Adrenal gland (tissue), 5 donors: ENCODE results near the gene RNF112.

Source experiments
- POLR2A ChIP-seq, 2 donors: fragments of 450-650 bp; IDR thresholded peaks; one replicate each; pipeline ENCODE4 v1.6.1; 2017; ENCODE audit warnings: antibody characterized with exemption in 2 of 2, mild to moderate bottlenecking in 2 of 2, moderate library complexity in 1 of 2
- TF ChIP-seq, protein P1 (sequence below), 6 experiments: fragments of 450-650 bp in 4 of 6; fragments of 200-600 bp in 2 of 6; sonication (generic) in 1 of 6; IDR thresholded peaks; 1 replicate in 5 of 6; 2 replicates in 1 of 6; pipeline versions ENCODE4 v1.5.1 to v1.8.0; 2016 to 2021; ENCODE audit warnings: antibody characterized with exemption in 6 of 6, mild to moderate bottlenecking in 2 of 6, moderate library complexity in 1 of 6
- donor health status: DM: no; HTN: no; CAD: no.

DNA sequence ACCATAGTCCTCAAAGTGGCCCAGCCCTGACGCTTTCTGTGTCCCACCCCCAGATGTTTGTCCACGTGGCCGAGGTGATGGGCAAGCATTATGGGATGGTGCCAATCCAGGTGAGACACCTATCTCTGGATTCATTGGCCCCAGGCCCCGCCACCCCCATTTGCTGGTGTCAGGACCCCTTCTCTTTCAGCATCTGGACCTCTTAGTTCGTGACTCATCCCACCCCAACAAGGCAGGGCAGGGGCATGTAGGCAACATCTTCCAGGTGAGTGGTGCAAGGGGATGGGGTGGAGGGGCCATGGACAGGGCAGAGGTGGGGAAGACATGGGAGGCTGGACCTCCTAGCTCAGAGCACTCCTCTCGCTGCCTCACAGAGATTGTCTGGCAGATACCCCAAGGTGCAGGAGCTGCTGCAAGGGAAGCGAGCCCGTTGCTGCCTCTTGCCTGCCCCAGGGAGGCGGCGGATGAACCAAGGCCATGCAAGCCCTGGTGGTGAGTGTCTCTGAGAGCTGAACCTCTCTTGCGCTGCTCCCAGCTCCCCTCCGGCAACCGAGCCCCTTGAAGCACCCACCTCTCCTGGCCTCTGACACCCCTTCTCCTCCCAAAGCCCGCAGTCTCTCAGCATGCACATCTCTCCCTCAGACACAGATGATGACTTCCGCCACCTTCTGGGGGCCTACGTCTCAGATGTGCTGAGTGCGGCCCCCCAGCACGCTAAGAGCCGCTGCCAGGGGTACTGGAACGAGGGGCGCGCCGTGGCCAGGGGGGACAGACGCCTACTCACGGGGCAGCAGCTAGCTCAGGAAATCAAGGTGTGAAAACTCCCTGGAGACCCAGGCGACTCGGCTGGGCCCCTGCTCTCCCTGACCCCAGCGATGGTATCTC lies 3.6 kb downstream of the RNF112 start:
- no peak for TF ChIP-seq POLR2A (IDR thresholded peaks at IDR 0.05)
- TF ChIP-seq, protein P1, sequence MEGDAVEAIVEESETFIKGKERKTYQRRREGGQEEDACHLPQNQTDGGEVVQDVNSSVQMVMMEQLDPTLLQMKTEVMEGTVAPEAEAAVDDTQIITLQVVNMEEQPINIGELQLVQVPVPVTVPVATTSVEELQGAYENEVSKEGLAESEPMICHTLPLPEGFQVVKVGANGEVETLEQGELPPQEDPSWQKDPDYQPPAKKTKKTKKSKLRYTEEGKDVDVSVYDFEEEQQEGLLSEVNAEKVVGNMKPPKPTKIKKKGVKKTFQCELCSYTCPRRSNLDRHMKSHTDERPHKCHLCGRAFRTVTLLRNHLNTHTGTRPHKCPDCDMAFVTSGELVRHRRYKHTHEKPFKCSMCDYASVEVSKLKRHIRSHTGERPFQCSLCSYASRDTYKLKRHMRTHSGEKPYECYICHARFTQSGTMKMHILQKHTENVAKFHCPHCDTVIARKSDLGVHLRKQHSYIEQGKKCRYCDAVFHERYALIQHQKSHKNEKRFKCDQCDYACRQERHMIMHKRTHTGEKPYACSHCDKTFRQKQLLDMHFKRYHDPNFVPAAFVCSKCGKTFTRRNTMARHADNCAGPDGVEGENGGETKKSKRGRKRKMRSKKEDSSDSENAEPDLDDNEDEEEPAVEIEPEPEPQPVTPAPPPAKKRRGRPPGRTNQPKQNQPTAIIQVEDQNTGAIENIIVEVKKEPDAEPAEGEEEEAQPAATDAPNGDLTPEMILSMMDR (IDR thresholded peaks at IDR 0.05): no peak
